Vagina (tissue), 2 donors: Measurements from ENCODE around the gene SMPD3. TPM values are rescaled to one million over a fixed set of nuclear protein-coding genes. Genes with fewer than 3 reads are reported as not detected.

Experiments
- DNase-seq, 2 donors: peaks; one replicate each; pipeline ENCODE4 v3.0.0-alpha.2; 2017; ENCODE audit errors: extremely low spot score in 2 of 2
- H3K27ac ChIP-seq: fragments of 200-600 bp; sonication (generic); one replicate; pipeline ENCODE4 v1.5.1; 2019
- H3K27me3 ChIP-seq: fragments of 200-600 bp; sonication (generic); one replicate; pipeline ENCODE4 v1.5.1; 2019
- H3K36me3 ChIP-seq, 2 donors: fragments of 200-600 bp; sonication (generic); one replicate each; pipeline ENCODE4 v1.5.1; 2017 to 2019
- H3K4me1 ChIP-seq: fragments of 200-600 bp; sonication (generic); one replicate; pipeline ENCODE4 v1.5.1; 2019
- H3K4me3 ChIP-seq, 2 donors: fragments of 200-600 bp; sonication (generic); 1 replicate in 1 of 2; 2 replicates in 1 of 2; pipeline ENCODE4 v1.5.1; 2016 to 2019
- H3K9me3 ChIP-seq: fragments of 200-600 bp; sonication (generic); one replicate; pipeline ENCODE4 v1.5.1; 2019
- CTCF ChIP-seq, 3 experiments: fragments of 450-650 bp in 2 of 3; fragments of 200-600 bp in 1 of 3; sonication (generic) in 1 of 3; IDR thresholded peaks; one replicate each; pipeline ENCODE4 v1.5.1; 2017 to 2019; ENCODE audit warnings: antibody characterized with exemption in 3 of 3, mild to moderate bottlenecking in 2 of 3, moderate library complexity in 2 of 3
- POLR2A ChIP-seq, 2 donors: fragments of 450-650 bp; IDR thresholded peaks; one replicate each; pipeline ENCODE4 v1.6.1; 2017; ENCODE audit warnings: antibody characterized with exemption in 2 of 2, mild to moderate bottlenecking in 2 of 2, moderate library complexity in 2 of 2
- POLR2AphosphoS5 ChIP-seq, 2 donors: sonication (generic); formaldehyde crosslinking; IDR thresholded peaks; one replicate each; pipeline ENCODE4 v1.9.0; 2017; ENCODE audit warnings: antibody characterized with exemption in 2 of 2, mild to moderate bottlenecking in 2 of 2, low read depth in 1 of 2; ENCODE audit not compliant: insufficient read depth in 1 of 2
- intact Hi-C: fragments of 100-400 bp; cut with DNase I; formaldehyde crosslinking; loops from one replicate; pipeline ENCODE4 v1.15.1; 2023
- total RNA-seq: library from RNA; depleted of rRNA; stranded (reverse); fragments of >200 nt; gene quantifications from one replicate; pipeline ENCODE4 v1.2.3, GENCODE V29; 2016

SMPD3 gene
- total RNA-seq, 1 donor from 2014 or later: 3.4 TPM

GRCh38 chr16:68342620-68343019 is 105.7 kb downstream of the SMPD3 start:
- H3K27ac ChIP-seq: no peak overlapping the region
- TF ChIP-seq POLR2AphosphoS5 (IDR thresholded peaks at IDR 0.05; ENCODE audit: insufficient read depth in 1 of 2, low read depth in 1 of 2) (no peak), CTCF (IDR thresholded peaks at IDR 0.05) (no peak), POLR2A (IDR thresholded peaks at IDR 0.05) (no peak)
- H3K4me1 ChIP-seq: no peaks in the 10 kb centered on the region
- H3K9me3 ChIP-seq: no peaks in the 10 kb centered on the region
- no peaks in the 10 kb centered on the region for H3K27me3 ChIP-seq
- H3K36me3 ChIP-seq: peaks cover 0 to 57% of the 10 kb centered on the region in 2 donors
- H3K4me3 ChIP-seq: no peak overlapping the region
- intact Hi-C loops: no loop called here
- DNase-seq: no peak

GRCh38 chr16:68339214-68339613 is 109.1 kb downstream of the SMPD3 start:
- H3K27ac ChIP-seq: no peak overlapping the region
- DNase-seq: no peak
- H3K27me3 ChIP-seq: no peaks in the 10 kb centered on the region
- H3K36me3 ChIP-seq: peaks cover 0 to 42% of the 10 kb centered on the region in 2 donors
- TF ChIP-seq POLR2A (IDR thresholded peaks at IDR 0.05) (no peak), CTCF (IDR thresholded peaks at IDR 0.05) (no peak), POLR2AphosphoS5 (IDR thresholded peaks at IDR 0.05; ENCODE audit: insufficient read depth in 1 of 2, low read depth in 1 of 2) (no peak)
- intact Hi-C loops: no loop called here
- no peaks in the 10 kb centered on the region for H3K4me1 ChIP-seq
- no peaks in the 10 kb centered on the region for H3K9me3 ChIP-seq
- no peak overlapping the region for H3K4me3 ChIP-seq

- no peak overlapping the region for H3K27ac ChIP-seq
- H3K4me3 ChIP-seq: no peak overlapping the region
- DNase-seq: no peak
- TF ChIP-seq POLR2A (IDR thresholded peaks at IDR 0.05) (no peak), CTCF (IDR thresholded peaks at IDR 0.05) (no peak), POLR2AphosphoS5 (IDR thresholded peaks at IDR 0.05; ENCODE audit: insufficient read depth in 1 of 2, low read depth in 1 of 2) (no peak)
- H3K4me1 ChIP-seq: no peaks in the 10 kb centered on the region
- no peaks in the 10 kb centered on the region for H3K9me3 ChIP-seq
- intact Hi-C loops: no loop called here
- no peaks in the 10 kb centered on the region for H3K27me3 ChIP-seq
- peaks cover 0 to 42% of the 10 kb centered on the region in 2 donors for H3K36me3 ChIP-seq
Measured at GRCh38 chr16:68338326-68339119, 109.8 kb downstream of the SMPD3 start.

- no peak for DNase-seq
- TF ChIP-seq CTCF (IDR thresholded peaks at IDR 0.05): no peak
- no peak for TF ChIP-seq POLR2AphosphoS5 (IDR thresholded peaks at IDR 0.05; ENCODE audit: insufficient read depth in 1 of 2, low read depth in 1 of 2)
- TF ChIP-seq POLR2A (IDR thresholded peaks at IDR 0.05): no peak
- Histone ChIP-seq H3K27ac (no peak overlapping the region), H3K36me3 (peaks cover 0 to 31% of the 10 kb centered on the region in 2 donors), H3K9me3 (no peaks in the 10 kb centered on the region), H3K4me1 (no peaks in the 10 kb centered on the region), H3K4me3 (no peak overlapping the region), H3K27me3 (no peaks in the 10 kb centered on the region)
- intact Hi-C loops: no loop called here
Measured at GRCh38 chr16:68335175-68335574, 113.1 kb downstream of the SMPD3 start.

- no peaks in the 10 kb centered on the region for H3K4me1 ChIP-seq
- H3K4me3 ChIP-seq: no peak overlapping the region
- intact Hi-C loops: no loop called here
- peaks cover 0 to 7% of the 10 kb centered on the region in 2 donors for H3K36me3 ChIP-seq
- H3K27me3 ChIP-seq: no peaks in the 10 kb centered on the region
- no peak for TF ChIP-seq POLR2A (IDR thresholded peaks at IDR 0.05)
- no peak for TF ChIP-seq POLR2AphosphoS5 (IDR thresholded peaks at IDR 0.05; ENCODE audit: insufficient read depth in 1 of 2, low read depth in 1 of 2)
- no peak for TF ChIP-seq CTCF (IDR thresholded peaks at IDR 0.05)
- H3K27ac ChIP-seq: no peak overlapping the region
- no peak for DNase-seq
- H3K9me3 ChIP-seq: no peaks in the 10 kb centered on the region
Measured at GRCh38 chr16:68332411-68333121, 115.7 kb downstream of the SMPD3 start.
